K562 (cell line): ENCODE data around the gene CD47. TPM values are rescaled to one million over a fixed set of nuclear protein-coding genes. Genes with fewer than 3 reads are reported as not detected.

Source experiments
- ARID1B ChIP-seq: fragments of 450-650 bp; IDR thresholded peaks from 2 replicates; pipeline ENCODE4 v1.6.1; 2016; ENCODE audit warnings: antibody characterized with exemption, mild to moderate bottlenecking, inconsistent platforms
- CREB3L1 ChIP-seq: fragments of 450-650 bp; IDR thresholded peaks from 2 replicates; pipeline ENCODE4 v1.6.1; 2014; ENCODE audit warnings: low read depth, mild to moderate bottlenecking, moderate library complexity, borderline replicate concordance
- DEAF1 ChIP-seq: fragments of 450-650 bp; formaldehyde crosslinking; IDR thresholded peaks from 2 replicates; pipeline ENCODE4 v1.4.0; 2020; ENCODE audit warnings: mild to moderate bottlenecking, moderate library complexity
- DPF2 ChIP-seq: fragments of 450-650 bp; IDR thresholded peaks from 2 replicates; pipeline ENCODE4 v1.6.1; 2016
- JUND ChIP-seq, 2 experiments: IDR thresholded peaks; 2 replicates in 1 of 2; 3 replicates in 1 of 2; pipeline ENCODE4 v1.6.1; 2011; ENCODE audit warnings: borderline replicate concordance in 2 of 2, low read depth in 2 of 2, low read length in 2 of 2, improper control_type of control experiment in 1 of 2, missing biosample characterization in 1 of 2, missing genetic modification characterization in 1 of 2, missing genetic modification reagents in 1 of 2
- MGA ChIP-seq: fragments of 450-650 bp; IDR thresholded peaks from 2 replicates; pipeline ENCODE4 v1.6.1; 2016; ENCODE audit warnings: mild to moderate bottlenecking, moderate library complexity
- NCOR1 ChIP-seq: fragments of 450-650 bp; IDR thresholded peaks from 2 replicates; pipeline ENCODE4 v1.6.1; 2016; ENCODE audit warnings: mild to moderate bottlenecking, moderate library complexity
- RBM39 ChIP-seq: fragments of 200-400 bp; formaldehyde crosslinking; optimal IDR thresholded peaks from 2 replicates; pipeline ENCODE3; 2018; ENCODE audit warnings: low read depth, low read length
- ZFPM2 ChIP-seq: fragments of 250-450 bp; sonication (Bioruptor Pico); IDR thresholded peaks from 2 replicates; pipeline ENCODE4 v1.5.1; 2022; ENCODE audit warnings: mild to moderate bottlenecking
- ZHX1 ChIP-seq: fragments of 150-350 bp; conservative IDR thresholded peaks from 2 replicates; pipeline ENCODE4 v1.6.1; 2014; ENCODE audit warnings: low read length
- polyA plus RNA-seq, 8 experiments: library from polyadenylated mRNA; depleted of rRNA in 4 of 8; stranded (reverse) in 5 of 8; unstranded in 3 of 8; fragments of >200 nt; fragmentation: Nextera tagmentation in 2 of 8; fragmentation: Illumina TruSeq in 1 of 8; extraction: Ambion mirVana in 2 of 8; extraction: Trizol in 1 of 8; gene quantifications; 2 replicates each; pipeline versions ENCODE4 v1.2.1 to v1.2.3, GENCODE V29; 2011 to 2014; ENCODE audit warnings: inconsistent platforms in 1 of 8, missing spikeins in 1 of 8
- total RNA-seq, 7 experiments: library from RNA; depleted of rRNA in 6 of 7; stranded (reverse); fragments of >200 nt in 6 of 7; fragmentation: Illumina TruSeq in 2 of 7; extraction: Trizol in 2 of 7; gene quantifications; 2 replicates each; pipeline versions ENCODE4 v1.2.1 to v1.2.3, GENCODE V29; 2011 to 2021; ENCODE audit warnings: low replicate concordance in 1 of 7

CD47 gene
- total and polyA plus RNA-seq, 9 of the 15 experiments (the other 6 are each of a cell fraction or from before 2014, with no cell fraction given), result 10.2 to 62.6 (median 36.3) TPM

GRCh38 chr3:108099244-108099643 is 8.4 kb upstream of the CD47 start (continued):
- no peak for TF ChIP-seq MGA
- TF ChIP-seq ZFPM2, result no peak
- no peak for TF ChIP-seq DEAF1 (CRISPR knock-in tag)
- peak; percentile 23; the same call in 1 of the 2 replicates for TF ChIP-seq ARID1B
- peak; percentile 16; the same call in 1 of the 2 replicates for TF ChIP-seq NCOR1
- no peak for TF ChIP-seq ZHX1
- TF ChIP-seq JUND (IDR thresholded peaks at IDR 0.05; ENCODE audit: borderline replicate concordance, low read depth, low read length), result 0 out of 2 replicates have a peak, but pooled peaks have one; percentile 5
- TF ChIP-seq JUND (tag; IDR thresholded peaks at IDR 0.05; ENCODE audit: borderline replicate concordance, low read depth, low read length), result no peak
- no peak for TF ChIP-seq RBM39
- no peak for TF ChIP-seq CREB3L1
- TF ChIP-seq DPF2, result 0 out of 2 replicates have a peak, but pooled peaks have one; percentile 15
